Hepatocyte (in vitro differentiated cells): ENCODE results near the gene LBX1. TPM values are rescaled to one million over a fixed set of nuclear protein-coding genes. Genes with fewer than 3 reads are reported as not detected.

ENCODE experiments used
- DNase-seq: peaks from one replicate; pipeline ENCODE4 v3.0.0-alpha.2; 2016; ENCODE audit warnings: low spot score
- H2AFZ ChIP-seq: fragments of 200-600 bp; sonication (generic); 2 replicates; pipeline ENCODE4 v1.6.0; 2016; ENCODE audit warnings: antibody characterized with exemption, mild to moderate bottlenecking
- H3K27ac ChIP-seq: fragments of 200-600 bp; sonication (generic); 2 replicates; pipeline ENCODE4 v1.5.1; 2016; ENCODE audit warnings: mild to moderate bottlenecking
- H3K27me3 ChIP-seq: fragments of 200-600 bp; sonication (generic); 2 replicates; pipeline ENCODE4 v1.6.1; 2016
- H3K36me3 ChIP-seq: fragments of 200-600 bp; sonication (generic); replicated peaks from 2 replicates; pipeline ENCODE4 v1.5.1; 2016; ENCODE audit warnings: low read depth; ENCODE audit not compliant: insufficient read depth
- H3K4me1 ChIP-seq: fragments of 200-600 bp; sonication (generic); 2 replicates; pipeline ENCODE4 v1.5.1; 2016; ENCODE audit warnings: mild to moderate bottlenecking, moderate library complexity; ENCODE audit not compliant: insufficient read depth
- H3K4me2 ChIP-seq: fragments of 200-600 bp; sonication (generic); 2 replicates; pipeline ENCODE4 v1.6.0; 2016
- H3K4me3 ChIP-seq: fragments of 200-600 bp; sonication (generic); 2 replicates; pipeline ENCODE4 v1.5.1; 2016; ENCODE audit warnings: mild to moderate bottlenecking
- H3K79me2 ChIP-seq: fragments of 200-600 bp; sonication (generic); 2 replicates; pipeline ENCODE4 v1.6.0; 2017; ENCODE audit warnings: mild to moderate bottlenecking
- H3K9me2 ChIP-seq: fragments of 200-600 bp; sonication (generic); replicated peaks from 2 replicates; pipeline ENCODE4 v1.6.0; 2017; ENCODE audit warnings: mild to moderate bottlenecking; ENCODE audit not compliant: insufficient read depth
- H3K9me3 ChIP-seq: fragments of 200-600 bp; sonication (generic); 2 replicates; pipeline ENCODE4 v1.5.1; 2016; ENCODE audit warnings: low read depth, mild to moderate bottlenecking
- H4K20me1 ChIP-seq: fragments of 200-600 bp; sonication (generic); 2 replicates; pipeline ENCODE4 v1.6.0; 2016; ENCODE audit warnings: mild to moderate bottlenecking; ENCODE audit not compliant: insufficient read depth, poor library complexity, severe bottlenecking
- EZH2 ChIP-seq: fragments of 200-600 bp; sonication (generic); IDR thresholded peaks from 2 replicates; pipeline ENCODE4 v1.6.1; 2016; ENCODE audit warnings: antibody characterized with exemption, mild to moderate bottlenecking, borderline replicate concordance
- EZH2phosphoT487 ChIP-seq: fragments of 200-600 bp; sonication (generic); IDR thresholded peaks from one replicate; pipeline ENCODE4 v1.6.1; 2018; ENCODE audit warnings: antibody characterized with exemption, mild to moderate bottlenecking, low read depth, moderate library complexity; ENCODE audit not compliant: unreplicated experiment, severe bottlenecking
- WGBS: methylation state at CpG from one replicate; pipeline ENCODE4 v1.1.6; 2016; ENCODE audit warnings: low lambda C conversion rate; ENCODE audit errors: missing lambda C conversion rate; 5-methylcytosine and 5-hydroxymethylcytosine counted together
- polyA plus RNA-seq: library from polyadenylated mRNA; unstranded; fragments of >200 nt; fragmentation: Nextera tagmentation; extraction: Ambion mirVana; gene quantifications from 2 replicates; pipeline ENCODE4 v1.2.1, GENCODE V29; 2016
- total RNA-seq: library from RNA; depleted of rRNA; stranded (reverse); fragments of >200 nt; gene quantifications from 2 replicates; pipeline ENCODE4 v1.2.3, GENCODE V29; 2014
- TF ChIP-seq, protein P1 (sequence below): fragments of 200-600 bp; sonication (generic); IDR thresholded peaks from 2 replicates; pipeline ENCODE4 v1.5.1; 2016; ENCODE audit warnings: antibody characterized with exemption, mild to moderate bottlenecking; ENCODE audit not compliant: poor library complexity

LBX1 gene
- total and polyA plus RNA-seq, 2 experiments from 2014 or later: not detected

DNA sequence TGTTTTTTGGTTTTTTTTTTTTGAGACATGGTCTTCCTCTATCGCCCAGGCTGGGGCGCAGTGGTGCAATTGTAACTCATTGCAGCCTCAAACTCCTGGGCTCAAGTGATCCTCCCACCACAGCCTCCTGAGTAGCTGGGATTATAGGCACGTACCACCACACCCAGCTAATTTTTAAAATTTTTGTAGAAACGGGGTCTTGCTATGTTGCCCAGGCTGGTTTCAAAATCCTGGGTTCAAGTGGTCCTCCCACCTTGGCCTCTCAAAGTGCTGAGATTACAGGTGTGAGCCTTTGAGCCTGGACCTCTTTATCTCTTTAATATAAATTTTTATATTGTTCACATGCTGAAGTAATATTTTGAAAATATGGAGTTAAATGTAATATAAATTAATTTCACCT, 28.2 kb upstream of the LBX1 start:
- Histone ChIP-seq H3K4me1 (no peaks in the 10 kb centered on the region), H3K27ac (no peak overlapping the region), H3K27me3 (peaks cover 12% of the 10 kb centered on the region), H3K4me2 (no peak overlapping the region), H3K4me3 (no peak overlapping the region), H3K36me3 (no peaks in the 10 kb centered on the region), H4K20me1 (no peaks in the 10 kb centered on the region), H2AFZ (no peak overlapping the region), H3K9me2 (no peaks in the 10 kb centered on the region), H3K9me3 (no peaks in the 10 kb centered on the region), H3K79me2 (no peaks in the 10 kb centered on the region)
- TF ChIP-seq EZH2 (no peak), EZH2phosphoT487 (no peak)
- TF ChIP-seq, protein P1, sequence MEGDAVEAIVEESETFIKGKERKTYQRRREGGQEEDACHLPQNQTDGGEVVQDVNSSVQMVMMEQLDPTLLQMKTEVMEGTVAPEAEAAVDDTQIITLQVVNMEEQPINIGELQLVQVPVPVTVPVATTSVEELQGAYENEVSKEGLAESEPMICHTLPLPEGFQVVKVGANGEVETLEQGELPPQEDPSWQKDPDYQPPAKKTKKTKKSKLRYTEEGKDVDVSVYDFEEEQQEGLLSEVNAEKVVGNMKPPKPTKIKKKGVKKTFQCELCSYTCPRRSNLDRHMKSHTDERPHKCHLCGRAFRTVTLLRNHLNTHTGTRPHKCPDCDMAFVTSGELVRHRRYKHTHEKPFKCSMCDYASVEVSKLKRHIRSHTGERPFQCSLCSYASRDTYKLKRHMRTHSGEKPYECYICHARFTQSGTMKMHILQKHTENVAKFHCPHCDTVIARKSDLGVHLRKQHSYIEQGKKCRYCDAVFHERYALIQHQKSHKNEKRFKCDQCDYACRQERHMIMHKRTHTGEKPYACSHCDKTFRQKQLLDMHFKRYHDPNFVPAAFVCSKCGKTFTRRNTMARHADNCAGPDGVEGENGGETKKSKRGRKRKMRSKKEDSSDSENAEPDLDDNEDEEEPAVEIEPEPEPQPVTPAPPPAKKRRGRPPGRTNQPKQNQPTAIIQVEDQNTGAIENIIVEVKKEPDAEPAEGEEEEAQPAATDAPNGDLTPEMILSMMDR: no peak
- WGBS: 92% methylated on average over 4 of the region's 4 CpGs
- no peak for DNase-seq

DNA sequence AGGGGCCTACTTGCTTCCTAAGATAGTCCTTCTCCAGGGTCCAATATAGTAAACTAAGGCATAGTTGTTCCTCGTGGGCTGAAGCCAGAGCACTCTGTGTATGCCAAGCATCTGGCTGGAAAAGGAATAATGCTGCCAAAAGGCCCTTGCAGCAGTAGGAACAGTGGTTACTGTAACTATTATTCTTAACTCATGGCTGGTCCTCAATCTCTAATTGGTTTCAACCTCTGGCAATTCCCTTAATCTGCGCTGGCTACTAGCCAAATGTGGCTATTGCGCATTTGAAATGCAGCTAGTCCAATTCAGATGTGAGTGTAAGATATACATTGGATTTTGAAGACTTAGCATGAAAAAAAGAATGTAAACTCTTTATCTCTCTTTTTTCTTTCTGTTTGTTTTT, 27.8 kb upstream of the LBX1 start:
- Histone ChIP-seq H3K9me3 (no peaks in the 10 kb centered on the region), H3K4me3 (no peak overlapping the region), H3K4me2 (no peak overlapping the region), H3K27me3 (peaks cover 12% of the 10 kb centered on the region), H3K79me2 (no peaks in the 10 kb centered on the region), H3K4me1 (no peaks in the 10 kb centered on the region), H4K20me1 (no peaks in the 10 kb centered on the region), H3K9me2 (no peaks in the 10 kb centered on the region), H2AFZ (no peak overlapping the region), H3K27ac (no peak overlapping the region), H3K36me3 (no peaks in the 10 kb centered on the region)
- 90% methylated on average over 3 of the region's 3 CpGs for WGBS
- TF ChIP-seq, protein P1: no peak
- TF ChIP-seq EZH2phosphoT487 (no peak), EZH2 (no peak)
- no peak for DNase-seq

DNA sequence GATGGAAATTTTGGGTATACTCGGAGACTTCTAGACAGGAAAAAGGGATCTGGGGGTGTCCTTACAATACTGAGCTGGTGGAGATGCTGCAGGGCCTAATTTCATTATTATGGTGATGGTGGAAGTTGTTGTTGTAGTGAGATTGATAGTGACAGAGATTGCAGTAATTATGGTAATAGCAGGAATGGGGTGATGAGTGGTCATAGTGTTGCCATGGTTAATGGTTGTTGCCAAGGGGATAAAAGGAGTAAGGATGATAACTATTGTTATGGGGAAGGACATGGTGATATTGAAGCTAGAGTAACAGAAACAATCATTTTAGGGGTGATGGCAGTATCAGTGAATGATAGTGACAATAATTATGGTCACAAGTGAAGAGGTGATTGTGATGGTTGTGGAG, 27.1 kb upstream of the LBX1 start:
- no peak overlapping the region for H2AFZ ChIP-seq
- H3K27me3 ChIP-seq: peaks cover 12% of the 10 kb centered on the region
- H3K4me1 ChIP-seq: no peaks in the 10 kb centered on the region
- WGBS: 97% methylated on average over 1 of the region's 1 CpG
- DNase-seq: no peak
- H3K27ac ChIP-seq: no peak overlapping the region
- H3K4me2 ChIP-seq: no peak overlapping the region
- H3K79me2 ChIP-seq: no peaks in the 10 kb centered on the region
- no peaks in the 10 kb centered on the region for H4K20me1 ChIP-seq
- H3K9me3 ChIP-seq: no peaks in the 10 kb centered on the region
- no peak overlapping the region for H3K4me3 ChIP-seq
- TF ChIP-seq EZH2phosphoT487 (no peak), EZH2 (no peak)
- TF ChIP-seq, protein P1: no peak
- no peaks in the 10 kb centered on the region for H3K36me3 ChIP-seq
- no peaks in the 10 kb centered on the region for H3K9me2 ChIP-seq

DNA sequence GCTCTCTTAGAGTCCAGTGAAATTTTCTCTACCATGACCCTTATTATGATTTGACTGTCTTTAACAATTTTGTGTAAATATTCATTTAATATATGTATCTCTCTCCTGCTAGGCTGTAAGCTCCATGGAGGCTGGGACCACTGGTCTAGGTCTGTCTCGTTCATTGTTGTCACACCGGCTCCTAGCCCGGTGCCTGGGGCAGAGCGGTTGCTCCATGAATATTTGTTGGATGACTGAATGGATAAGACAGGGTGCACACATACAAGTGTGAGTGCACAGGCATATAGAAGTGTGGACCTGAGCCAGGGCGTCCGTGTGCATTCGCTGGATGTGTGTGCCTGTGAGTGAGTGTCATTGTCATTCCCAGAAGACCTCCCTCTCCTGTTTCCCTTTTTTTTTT, 20.9 kb upstream of the LBX1 start:
- TF ChIP-seq EZH2 (no peak), EZH2phosphoT487 (no peak)
- TF ChIP-seq, protein P1: no peak
- no peaks in the 10 kb centered on the region for H3K4me1 ChIP-seq
- no peaks in the 10 kb centered on the region for H3K9me3 ChIP-seq
- peaks cover 40% of the 10 kb centered on the region for H3K27me3 ChIP-seq
- H2AFZ ChIP-seq: no peak overlapping the region
- no peak for DNase-seq
- H3K4me2 ChIP-seq: no peak overlapping the region
- no peaks in the 10 kb centered on the region for H3K36me3 ChIP-seq
- H3K79me2 ChIP-seq: no peaks in the 10 kb centered on the region
- 74% methylated on average over 7 of the region's 7 CpGs for WGBS
- H3K4me3 ChIP-seq: no peak overlapping the region
- no peaks in the 10 kb centered on the region for H3K9me2 ChIP-seq
- no peak overlapping the region for H3K27ac ChIP-seq
- no peaks in the 10 kb centered on the region for H4K20me1 ChIP-seq
